Measurements from ENCODE around the gene BRINP3.

Gene BRINP3

GRCh38 chr1:190095596-190095995, 382.1 kb downstream of the BRINP3 start:
- H3K36me3 Mint-ChIP-seq (ENCODE audit: insufficient read depth) = no peaks in the 10 kb centered on the region

GRCh38 chr1:190084552-190084951, 393.1 kb downstream of the BRINP3 start:
- Mint-ChIP-seq H3K27me3 (no peaks in the 10 kb centered on the region), H3K4me1 (ENCODE audit: low read depth in 2 of 2) (no peaks in the 10 kb centered on the region), H3K36me3 (ENCODE audit: insufficient read depth) (no peaks in the 10 kb centered on the region), H3K4me3 (no peak overlapping the region), H3K9me3 (peaks cover 0 to 3% of the 10 kb centered on the region in 2 donors), H3K27ac (no peak overlapping the region)
- DNase-seq (no peak), ATAC-seq (replicated peaks) (no peak)

More at GRCh38 chr1:190095596-190095995, 382.1 kb downstream of the BRINP3 start:
- Mint-ChIP-seq H3K9me3 (peaks cover 7 to 8% of the 10 kb centered on the region in 2 donors), H3K27me3 (no peaks in the 10 kb centered on the region), H3K4me3 (no peak overlapping the region), H3K27ac (no peak overlapping the region), H3K4me1 (ENCODE audit: low read depth in 2 of 2) (no peaks in the 10 kb centered on the region)
- ATAC-seq (replicated peaks) (no peak), DNase-seq (no peak)

GRCh38 chr1:190068304-190068703, 409.4 kb downstream of the BRINP3 start:
- Mint-ChIP-seq H3K36me3 (ENCODE audit: insufficient read depth) (no peaks in the 10 kb centered on the region), H3K4me3 (no peak overlapping the region), H3K27ac (no peak overlapping the region), H3K27me3 (no peaks in the 10 kb centered on the region), H3K4me1 (ENCODE audit: low read depth in 2 of 2) (no peaks in the 10 kb centered on the region), H3K9me3 (peaks cover 7 to 20% of the 10 kb centered on the region in 2 donors)
- DNase-seq (no peak), ATAC-seq (replicated peaks) (no peak)

GRCh38 chr1:190067592-190067991, 410.1 kb downstream of the BRINP3 start:
- Mint-ChIP-seq H3K27ac (no peak overlapping the region), H3K27me3 (no peaks in the 10 kb centered on the region), H3K4me3 (no peak overlapping the region), H3K9me3 (peaks cover 7 to 13% of the 10 kb centered on the region in 2 donors), H3K4me1 (ENCODE audit: low read depth in 2 of 2) (no peaks in the 10 kb centered on the region), H3K36me3 (ENCODE audit: insufficient read depth) (no peaks in the 10 kb centered on the region)
- no peak for ATAC-seq (replicated peaks)
- no peak for DNase-seq

GRCh38 chr1:190066011-190066410, 411.7 kb downstream of the BRINP3 start:
- Mint-ChIP-seq H3K4me3 (no peak overlapping the region), H3K27ac (no peak overlapping the region), H3K4me1 (ENCODE audit: low read depth in 2 of 2) (no peaks in the 10 kb centered on the region), H3K36me3 (ENCODE audit: insufficient read depth) (no peaks in the 10 kb centered on the region), H3K27me3 (no peaks in the 10 kb centered on the region), H3K9me3 (peaks cover 7 to 9% of the 10 kb centered on the region in 2 donors)
- ATAC-seq (replicated peaks) = no peak
- no peak for DNase-seq

GRCh38 chr1:190049314-190049713, 428.4 kb downstream of the BRINP3 start:
- Mint-ChIP-seq H3K27me3 (no peaks in the 10 kb centered on the region), H3K27ac (no peak overlapping the region), H3K36me3 (ENCODE audit: insufficient read depth) (no peaks in the 10 kb centered on the region), H3K9me3 (peaks cover 0 to 20% of the 10 kb centered on the region in 2 donors), H3K4me3 (no peak overlapping the region), H3K4me1 (ENCODE audit: low read depth in 2 of 2) (no peaks in the 10 kb centered on the region)
- DNase-seq (no peak), ATAC-seq (replicated peaks) (no peak)
